WERI-Rb-1 (cell line): Measurements from ENCODE around the gene ACOT7.

Source experiments
- DNase-seq: peaks from one replicate; pipeline ENCODE4 v3.0.0-alpha.2; 2020
- H3K27ac ChIP-seq: fragments of 250-450 bp; sonication (Bioruptor Pico); 2 replicates; pipeline ENCODE4 v1.5.1; 2020; ENCODE audit warnings: mild to moderate bottlenecking, moderate library complexity
- H3K27me3 ChIP-seq: fragments of 250-450 bp; sonication (Bioruptor Pico); 2 replicates; pipeline ENCODE4 v1.5.1; 2021; ENCODE audit warnings: mild to moderate bottlenecking, low read depth, moderate library complexity; ENCODE audit not compliant: insufficient read depth, severe bottlenecking
- H3K36me3 ChIP-seq: fragments of 250-450 bp; sonication (Bioruptor Pico); 2 replicates; pipeline ENCODE4 v1.5.1; 2020; ENCODE audit warnings: mild to moderate bottlenecking, moderate library complexity
- H3K4me3 ChIP-seq: 2 replicates; pipeline ENCODE4 v1.5.1; 2011; ENCODE audit warnings: low read depth, mild to moderate bottlenecking, control low read depth, low read length
- H3K9me3 ChIP-seq: fragments of 250-450 bp; sonication (Bioruptor Pico); 2 replicates; pipeline ENCODE4 v1.5.1; 2021; ENCODE audit warnings: mild to moderate bottlenecking, moderate library complexity; ENCODE audit not compliant: severe bottlenecking
- TF ChIP-seq, protein P1 (sequence below): IDR thresholded peaks from 2 replicates; pipeline ENCODE4 v1.5.1; 2011; ENCODE audit warnings: low read depth, mild to moderate bottlenecking, control low read depth, inconsistent platforms, low read length

The ACOT7 gene

DNA sequence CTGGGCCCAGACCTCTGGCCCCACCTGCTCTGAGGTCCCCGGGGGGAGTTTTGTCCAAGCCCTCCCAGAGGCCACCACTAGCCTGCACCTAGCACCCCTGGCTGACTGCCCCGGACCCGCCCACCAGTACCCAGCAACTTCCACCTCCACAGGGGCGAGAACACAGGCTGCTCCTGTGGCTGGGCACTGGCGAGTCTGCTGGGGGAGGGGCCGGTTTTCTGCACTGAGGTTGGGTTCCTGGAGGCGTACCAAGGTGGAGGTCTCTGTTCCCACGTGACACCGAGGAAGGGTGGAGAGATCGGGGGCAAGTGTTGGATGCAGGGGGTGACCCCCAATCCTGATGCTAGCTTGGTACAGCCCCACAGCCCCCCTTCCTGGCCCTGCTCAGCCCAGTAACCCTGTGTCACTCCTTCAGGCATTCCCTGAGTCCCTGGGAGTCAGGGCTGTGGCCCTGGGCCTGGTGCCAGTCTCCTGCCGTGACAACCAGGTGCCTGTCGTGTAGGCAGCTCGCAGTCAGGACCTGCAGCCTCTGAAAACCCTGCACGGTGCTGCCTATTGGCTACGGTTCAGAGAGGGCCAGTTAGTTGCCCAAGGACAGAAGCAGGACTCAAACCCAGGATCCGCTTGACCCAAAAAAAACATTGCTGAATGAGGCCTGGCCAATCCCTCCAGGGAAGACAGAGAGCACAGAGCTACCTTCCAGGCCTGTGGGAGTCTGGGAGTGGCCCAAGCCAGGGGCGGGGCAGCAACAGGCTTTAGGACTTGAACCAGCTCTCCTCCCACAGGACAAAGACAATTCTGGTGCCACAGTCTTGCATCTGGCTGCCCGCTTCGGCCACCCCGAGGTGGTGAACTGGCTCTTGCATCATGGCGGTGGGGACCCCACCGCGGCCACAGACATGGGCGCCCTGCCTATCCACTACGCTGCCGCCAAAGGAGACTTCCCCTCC, 34.1 kb upstream of the ACOT7 start:
- Histone ChIP-seq H3K4me3 (no peak overlapping the region), H3K36me3 (no peaks in the 10 kb centered on the region), H3K9me3 (no peaks in the 10 kb centered on the region), H3K27ac (no peak overlapping the region), H3K27me3 (no peaks in the 10 kb centered on the region)
- TF ChIP-seq, protein P1, sequence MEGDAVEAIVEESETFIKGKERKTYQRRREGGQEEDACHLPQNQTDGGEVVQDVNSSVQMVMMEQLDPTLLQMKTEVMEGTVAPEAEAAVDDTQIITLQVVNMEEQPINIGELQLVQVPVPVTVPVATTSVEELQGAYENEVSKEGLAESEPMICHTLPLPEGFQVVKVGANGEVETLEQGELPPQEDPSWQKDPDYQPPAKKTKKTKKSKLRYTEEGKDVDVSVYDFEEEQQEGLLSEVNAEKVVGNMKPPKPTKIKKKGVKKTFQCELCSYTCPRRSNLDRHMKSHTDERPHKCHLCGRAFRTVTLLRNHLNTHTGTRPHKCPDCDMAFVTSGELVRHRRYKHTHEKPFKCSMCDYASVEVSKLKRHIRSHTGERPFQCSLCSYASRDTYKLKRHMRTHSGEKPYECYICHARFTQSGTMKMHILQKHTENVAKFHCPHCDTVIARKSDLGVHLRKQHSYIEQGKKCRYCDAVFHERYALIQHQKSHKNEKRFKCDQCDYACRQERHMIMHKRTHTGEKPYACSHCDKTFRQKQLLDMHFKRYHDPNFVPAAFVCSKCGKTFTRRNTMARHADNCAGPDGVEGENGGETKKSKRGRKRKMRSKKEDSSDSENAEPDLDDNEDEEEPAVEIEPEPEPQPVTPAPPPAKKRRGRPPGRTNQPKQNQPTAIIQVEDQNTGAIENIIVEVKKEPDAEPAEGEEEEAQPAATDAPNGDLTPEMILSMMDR: no peak
- no peak for DNase-seq

- Histone ChIP-seq H3K9me3 (no peaks in the 10 kb centered on the region), H3K27ac (peak overlapping the region; percentile 67), H3K4me3 (no peak overlapping the region), H3K36me3 (no peaks in the 10 kb centered on the region), H3K27me3 (no peaks in the 10 kb centered on the region)
- TF ChIP-seq, protein P1: no peak
- DNase-seq: no peak
These were observed 33.4 kb upstream of the ACOT7 start for GRCh38 chr1:6426972-6427350.

GRCh38 chr1:6426277-6426971, 32.9 kb upstream of the ACOT7 start:
- TF ChIP-seq, protein P1: no peak
- H3K27me3 ChIP-seq: no peaks in the 10 kb centered on the region
- DNase-seq: peak; percentile 78
- no peaks in the 10 kb centered on the region for H3K36me3 ChIP-seq
- no peak overlapping the region for H3K4me3 ChIP-seq
- peak overlapping the region; percentile 67 for H3K27ac ChIP-seq
- H3K9me3 ChIP-seq: no peaks in the 10 kb centered on the region

- Histone ChIP-seq H3K27me3 (no peaks in the 10 kb centered on the region), H3K27ac (peak overlapping the region; percentile 67), H3K9me3 (no peaks in the 10 kb centered on the region), H3K36me3 (no peaks in the 10 kb centered on the region), H3K4me3 (no peak overlapping the region)
- DNase-seq: no peak
- TF ChIP-seq, protein P1: no peak
These were observed 32.1 kb upstream of the ACOT7 start for GRCh38 chr1:6425658-6426057.

DNA sequence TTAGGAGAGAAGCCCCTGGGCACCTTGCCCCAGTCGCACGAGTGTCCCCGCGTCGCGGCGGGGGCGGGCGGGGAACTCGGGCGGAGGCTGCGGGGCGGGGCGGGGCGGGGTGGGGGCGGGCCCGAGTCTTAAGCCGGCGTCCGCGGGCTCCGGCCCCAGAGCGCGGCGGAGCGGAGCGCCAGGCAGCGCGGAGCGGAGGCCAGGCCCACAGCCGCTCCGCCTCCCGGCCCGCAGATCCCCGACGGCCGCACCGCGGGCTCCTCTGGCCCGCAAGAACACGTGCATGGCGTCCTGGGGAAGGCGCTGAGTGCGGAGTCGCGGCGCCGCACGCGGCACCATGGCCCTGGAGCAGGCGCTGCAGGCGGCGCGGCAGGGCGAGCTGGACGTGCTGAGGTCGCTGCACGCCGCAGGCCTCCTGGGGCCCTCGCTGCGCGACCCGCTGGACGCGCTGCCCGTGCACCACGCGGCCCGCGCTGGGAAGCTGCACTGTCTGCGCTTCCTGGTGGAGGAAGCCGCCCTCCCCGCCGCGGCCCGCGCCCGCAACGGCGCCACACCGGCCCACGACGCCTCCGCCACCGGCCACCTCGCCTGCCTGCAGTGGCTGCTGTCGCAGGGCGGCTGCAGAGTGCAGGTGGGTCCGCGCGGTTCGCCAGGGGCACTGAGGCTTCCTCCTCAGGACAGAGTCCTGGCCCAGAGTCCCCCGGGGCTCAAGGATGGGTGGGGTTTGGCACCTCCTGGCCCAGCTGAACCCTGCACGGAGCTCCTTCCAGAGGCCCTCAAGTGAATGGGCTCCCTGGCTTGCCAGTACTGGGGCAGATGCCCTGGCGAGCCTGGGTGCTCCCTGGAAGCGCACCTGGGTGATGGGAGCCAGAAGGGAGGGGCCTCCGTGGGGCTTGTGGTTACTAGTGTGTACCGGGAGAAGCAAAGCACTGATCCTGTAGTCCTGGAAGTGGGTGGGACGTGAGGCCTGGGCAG, 31.3 kb upstream of the ACOT7 start, which contains the start of gene ESPN:
Gene ESPN, plus strand, starts transcription at position 158 of the 975 bp plus-strand sequence. Its CDS starts 180 bp downstream, at position 338.
- TF ChIP-seq, protein P1: no peak
- H3K4me3 ChIP-seq: no peak within 1 kb of the TSS
- H3K36me3 ChIP-seq: no peaks in the 10 kb centered on the region
- H3K27ac ChIP-seq: peak within 1 kb of the TSS; percentile 67
- H3K9me3 ChIP-seq: no peaks in the 10 kb centered on the region
- no peak for DNase-seq
- no peaks in the 10 kb centered on the region for H3K27me3 ChIP-seq
